ENCODE measurements around the gene KRTAP10-7.
"Not testable (repeated sequence)": the region's sequence is repeated elsewhere in the genome, so short reads cannot be mapped to it uniquely, and the experiment has no call there.

KRTAP10-7 gene

GRCh38 chr21:44596068-44596725 lies 4.2 kb upstream of the KRTAP10-7 start:
- DNase-seq (ENCODE audit: low spot score), result no peak

GRCh38 chr21:44598061-44598460 lies 2.3 kb upstream of the KRTAP10-7 start:
- TF ChIP-seq CTCF (IDR thresholded peaks at IDR 0.05; ENCODE audit: extremely low read depth, missing control alignments), result no peak
- no peak for DNase-seq (ENCODE audit: low spot score)

More at GRCh38 chr21:44596068-44596725, 4.2 kb upstream of the KRTAP10-7 start:
- no peak for TF ChIP-seq CTCF (IDR thresholded peaks at IDR 0.05; ENCODE audit: extremely low read depth, missing control alignments)

- no peak for DNase-seq (ENCODE audit: low spot score)
- TF ChIP-seq CTCF (IDR thresholded peaks at IDR 0.05; ENCODE audit: extremely low read depth, missing control alignments), result no peak
Observed at GRCh38 chr21:44599264-44600029, 950 bp upstream of the KRTAP10-7 start.

- DNase-seq (ENCODE audit: low spot score), result not testable (repeated sequence)
Observed at GRCh38 chr21:44601091-44601490, 694 bp downstream of the KRTAP10-7 start.

- DNase-seq (ENCODE audit: low spot score), result no peak
- no peak for TF ChIP-seq CTCF (IDR thresholded peaks at IDR 0.05; ENCODE audit: extremely low read depth, missing control alignments)
Observed at GRCh38 chr21:44601596-44602462, 1.4 kb downstream of the KRTAP10-7 start.

GRCh38 chr21:44602463-44602850 lies 2.1 kb downstream of the KRTAP10-7 start:
- no peak for DNase-seq (ENCODE audit: low spot score)
- TF ChIP-seq CTCF (IDR thresholded peaks at IDR 0.05; ENCODE audit: extremely low read depth, missing control alignments), result no peak

GRCh38 chr21:44603109-44603875 lies 2.9 kb downstream of the KRTAP10-7 start:
- no peak for TF ChIP-seq CTCF (IDR thresholded peaks at IDR 0.05; ENCODE audit: extremely low read depth, missing control alignments)
- DNase-seq (ENCODE audit: low spot score), result no peak
